HG03521 (cell line): Measurements from ENCODE around the gene GARS1.
"Not testable (repeated sequence)": the region's sequence is repeated elsewhere in the genome, so short reads cannot be mapped to it uniquely, and the experiment has no call there.

ENCODE experiments used
- ATAC-seq: cut with Tn5 transposase; IDR thresholded peaks from one replicate; pipeline ENCODE4 v1.9.1; 2021; ENCODE audit warnings: mild to moderate bottlenecking, moderate library complexity; ENCODE audit not compliant: unreplicated experiment

Gene GARS1

DNA sequence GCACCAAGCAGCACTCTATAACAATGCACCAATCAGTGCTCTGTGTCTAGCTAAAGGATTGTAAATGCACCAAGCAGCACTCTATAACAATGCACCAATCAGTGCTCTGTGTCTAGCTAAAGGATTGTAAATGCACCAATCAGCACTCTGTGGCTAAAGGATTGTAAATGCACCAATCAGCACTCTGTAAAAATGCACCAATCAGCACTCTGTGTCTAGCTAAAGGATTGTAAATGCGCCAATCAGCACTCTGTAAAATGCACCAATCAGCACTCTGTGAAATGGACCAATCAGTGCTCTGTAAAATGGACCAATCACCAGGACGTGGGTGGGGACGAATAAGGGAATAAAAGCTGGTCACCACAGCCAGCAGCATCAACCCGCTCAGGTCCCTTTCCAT is 24.4 kb upstream of the GARS1 start:
- ATAC-seq: not testable (repeated sequence)

GRCh38 chr7:30572212-30572841 is 22.4 kb upstream of the GARS1 start:
- ATAC-seq: no peak

- ATAC-seq: no peak
Observed at GRCh38 chr7:30575910-30576309, 18.8 kb upstream of the GARS1 start.

DNA sequence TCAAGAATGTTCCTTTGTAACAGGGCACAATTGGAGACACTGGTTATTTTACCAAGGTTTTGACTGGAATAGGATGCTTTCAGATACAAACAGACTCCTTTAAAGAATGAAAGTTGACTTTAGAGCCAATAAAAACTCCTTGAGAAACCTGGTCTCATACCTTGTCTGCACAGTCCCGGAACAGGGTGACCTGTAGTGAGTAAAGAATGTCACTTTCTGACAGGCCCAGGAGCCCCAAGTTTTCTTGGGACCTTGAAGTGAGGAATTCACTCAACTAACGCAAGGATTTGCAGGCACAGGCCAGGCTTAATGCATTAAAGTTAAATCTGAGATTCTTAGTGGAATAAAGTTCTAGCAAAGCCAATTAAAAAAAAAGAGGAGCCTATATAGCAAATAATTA is 11.5 kb upstream of the GARS1 start:
- ATAC-seq: no peak

DNA sequence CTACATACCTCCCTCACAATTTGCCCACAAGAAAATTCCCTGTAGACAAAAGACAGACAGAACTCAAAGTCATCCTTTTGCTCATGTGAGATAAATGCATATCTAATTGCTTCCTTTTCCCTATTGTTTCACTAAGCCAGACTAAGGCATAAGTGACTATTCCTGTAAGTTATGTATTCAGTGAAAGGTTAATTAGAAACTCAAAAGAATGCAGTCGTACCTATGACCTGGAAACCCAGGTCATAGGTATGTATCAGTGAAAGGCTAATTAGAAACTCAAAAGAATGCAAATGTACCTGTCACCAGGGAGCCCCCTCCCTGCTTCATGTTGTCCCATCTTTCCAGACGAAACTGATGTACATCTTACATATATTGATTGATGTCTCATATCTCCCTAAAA is 10.3 kb upstream of the GARS1 start:
- no peak for ATAC-seq

DNA sequence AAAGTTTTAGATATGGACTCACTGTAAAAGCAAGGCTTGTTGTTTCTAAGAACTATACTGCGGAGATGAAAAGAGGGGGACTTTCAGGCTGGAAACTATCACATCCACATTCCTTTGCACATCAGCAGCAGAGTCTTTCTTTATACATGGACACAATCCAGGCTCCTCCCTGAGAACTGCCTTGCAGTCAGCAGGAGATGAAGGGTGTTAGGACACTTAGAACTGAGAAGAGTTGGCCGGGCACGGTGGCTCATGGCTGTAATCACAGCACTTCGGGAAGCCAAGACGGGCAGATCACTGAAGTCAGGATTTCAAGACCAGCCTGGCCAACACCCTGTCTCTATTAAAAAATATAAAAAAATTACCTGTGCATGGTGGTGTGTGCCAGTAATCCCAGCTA is 9.7 kb upstream of the GARS1 start:
- ATAC-seq: no peak

GRCh38 chr7:30585675-30586074 is 9.0 kb upstream of the GARS1 start:
- ATAC-seq: no peak

DNA sequence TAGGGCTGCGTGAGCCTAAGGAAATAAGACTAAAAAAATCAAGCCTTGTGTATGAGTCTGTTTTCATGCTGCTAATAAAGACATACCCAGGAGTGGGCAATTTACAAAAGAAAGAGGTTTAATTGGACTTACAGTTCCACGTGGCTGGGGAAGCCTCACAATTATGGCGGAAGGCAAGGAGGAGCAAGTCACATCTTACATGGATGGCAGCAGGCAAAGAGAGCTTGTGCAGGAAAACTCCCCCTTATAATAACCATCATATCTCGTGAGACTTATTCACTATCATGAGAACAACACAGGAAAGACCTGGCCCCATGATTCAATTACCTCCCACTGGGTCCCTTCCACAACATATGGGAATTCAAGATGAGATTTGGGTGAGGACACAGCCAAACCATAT is 7.1 kb upstream of the GARS1 start:
- ATAC-seq: not testable (repeated sequence)

DNA sequence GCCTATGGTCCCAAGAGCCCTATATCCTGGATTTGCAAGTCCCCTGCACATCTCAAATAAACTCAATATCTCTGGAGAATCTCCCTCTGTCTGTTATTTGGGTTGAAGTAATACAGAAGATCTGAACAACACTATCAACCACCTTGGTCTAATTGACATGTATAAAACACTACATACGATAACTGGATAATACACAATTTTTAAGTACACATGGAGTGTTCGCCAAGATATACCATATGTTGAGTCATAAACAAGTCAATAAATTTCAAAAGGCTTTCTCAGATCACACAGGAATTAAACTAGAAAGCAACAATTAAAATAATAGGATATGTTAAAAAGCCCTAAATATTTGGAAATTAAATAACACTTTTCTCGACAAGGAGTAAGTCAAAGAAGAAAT is 5.6 kb upstream of the GARS1 start:
- ATAC-seq: no peak

DNA sequence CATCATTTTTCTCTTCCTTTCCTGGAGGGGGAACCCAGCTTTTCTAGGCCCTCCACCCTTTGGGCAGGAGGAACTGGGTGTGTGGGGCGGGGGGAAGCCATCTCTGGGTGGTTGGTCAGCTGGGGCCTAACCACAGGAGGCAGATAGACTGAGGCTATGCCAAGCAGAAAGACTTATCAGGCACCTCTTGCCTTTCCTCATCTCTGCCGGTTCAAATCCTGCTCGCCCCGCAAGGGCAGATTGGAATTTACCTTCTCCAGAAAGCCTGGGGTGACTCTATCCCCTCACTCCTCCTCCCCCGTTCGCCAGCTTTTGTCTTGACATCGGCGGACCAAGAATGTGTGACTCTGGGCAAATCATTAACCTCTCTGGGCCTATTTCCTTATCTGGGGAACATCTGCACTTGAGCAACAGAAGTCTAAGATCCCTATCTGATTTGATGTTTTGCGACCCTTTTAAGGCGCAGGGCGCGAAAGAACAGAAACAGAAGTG is 584 bp upstream of the GARS1 start:
- peak; percentile 20 for ATAC-seq

- ATAC-seq: no peak
Observed at GRCh38 chr7:30595436-30596013, 847 bp downstream of the GARS1 start.

DNA sequence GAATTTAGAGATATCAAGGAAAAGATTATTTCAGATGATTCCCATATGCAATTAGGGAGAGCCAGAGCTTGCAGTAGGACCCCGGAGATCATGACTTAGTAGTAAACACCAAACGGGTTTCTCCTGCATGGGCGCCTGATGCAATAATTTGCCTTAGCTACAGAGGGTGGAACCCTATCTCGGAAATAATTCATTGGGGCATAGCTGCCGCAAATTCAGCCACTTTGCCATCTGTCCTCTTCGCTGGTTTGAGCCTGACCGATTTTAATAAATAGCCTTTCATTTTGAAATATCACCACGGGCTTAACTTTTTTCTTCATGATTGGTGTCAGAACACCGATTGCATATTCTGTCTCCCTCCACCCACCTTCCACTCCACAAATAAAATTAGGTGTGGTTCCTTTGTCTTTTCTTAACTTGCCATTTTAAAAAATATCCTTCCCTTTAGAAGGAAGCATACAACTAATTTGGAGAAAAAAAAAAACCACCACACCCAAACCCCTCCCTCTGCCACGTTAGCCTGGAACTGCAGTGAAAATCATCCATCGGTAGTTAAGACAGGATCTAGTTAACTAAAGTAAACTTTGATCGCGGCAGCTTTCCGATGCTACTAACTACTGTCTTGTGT is 1.4 kb downstream of the GARS1 start:
- ATAC-seq: no peak

GRCh38 chr7:30596721-30597120 is 2.0 kb downstream of the GARS1 start:
- ATAC-seq: no peak

- ATAC-seq: no peak
Observed at GRCh38 chr7:30598121-30598876, 3.6 kb downstream of the GARS1 start.

GRCh38 chr7:30604901-30605300 is 10.2 kb downstream of the GARS1 start:
- ATAC-seq: no peak

- no peak for ATAC-seq
Observed at GRCh38 chr7:30605832-30606231, 11.2 kb downstream of the GARS1 start.

GRCh38 chr7:30612658-30613265 is 18.1 kb downstream of the GARS1 start:
- no peak for ATAC-seq

- ATAC-seq: no peak
Observed at GRCh38 chr7:30613366-30614325, 19.0 kb downstream of the GARS1 start.

GRCh38 chr7:30616318-30616717 is 21.6 kb downstream of the GARS1 start:
- no peak for ATAC-seq

GRCh38 chr7:30617359-30617758 is 22.7 kb downstream of the GARS1 start:
- no peak for ATAC-seq
